T-cell (primary cell): ENCODE data around the gene LRRC4B. TPM values are rescaled to one million over a fixed set of nuclear protein-coding genes. Genes with fewer than 3 reads are reported as not detected.

Source experiments
- ATAC-seq, 4 experiments: fragments of 200-7000 bp in 3 of 4; fragments of 150-1000 bp in 1 of 4; cut with Tn5 transposase; replicated peaks in 1 of 4; 1 replicate in 3 of 4; 2 replicates in 1 of 4; pipeline ENCODE4 v1.10.0; 2021; ENCODE audit warnings: moderate library complexity in 3 of 4, mild to moderate bottlenecking in 2 of 4, moderate number of reproducible peaks in 1 of 4
- CTCF ChIA-PET, 2 donors: fragments of 300-600 bp; sonication (Branson Sonifier 250); formaldehyde crosslinking; loops; one replicate each; lab custom pipeline; 2022; ENCODE audit warnings: antibody characterized with exemption in 2 of 2; lab: Charles Lee
- POLR2A ChIA-PET, 2 donors: fragments of 300-600 bp; sonication (Branson Sonifier 250); formaldehyde crosslinking; loops; one replicate each; lab custom pipeline; 2022; ENCODE audit warnings: antibody characterized with exemption in 2 of 2; lab: Charles Lee
- DNase-seq, 35 experiments: peaks; one replicate each; pipeline versions ENCODE4 v3.0.0 to v3.0.0-alpha.2; 2013 to 2023
- H3K27ac ChIP-seq: one replicate; pipeline ENCODE4 v1.5.1; 2013; ENCODE audit warnings: low read length
- H3K27me3 ChIP-seq, 2 experiments: replicated peaks in 1 of 2; 1 replicate in 1 of 2; 2 replicates in 1 of 2; pipeline versions ENCODE4 v1.6.1 to v1.7.0; 2013; ENCODE audit warnings: low read length in 1 of 2, mixed read lengths in 1 of 2; ENCODE audit not compliant: control insufficient read depth in 2 of 2, insufficient read depth in 2 of 2; ENCODE audit errors: extremely low read depth in 1 of 2
- H3K36me3 ChIP-seq, 2 donors: 1 replicate in 1 of 2; 2 replicates in 1 of 2; pipeline versions ENCODE4 v1.6.1 to v1.7.0; 2013; ENCODE audit warnings: low read length in 1 of 2; ENCODE audit not compliant: control insufficient read depth in 2 of 2, insufficient read depth in 1 of 2; ENCODE audit errors: extremely low read depth in 1 of 2
- H3K4me1 ChIP-seq, 2 experiments: 1 replicate in 1 of 2; 2 replicates in 1 of 2; pipeline versions ENCODE4 v1.6.1 to v1.7.0; 2013; ENCODE audit warnings: low read length in 2 of 2, mixed read lengths in 1 of 2; ENCODE audit not compliant: insufficient read depth in 2 of 2, control insufficient read depth in 1 of 2; ENCODE audit errors: extremely low read depth in 1 of 2
- H3K4me3 ChIP-seq, 2 donors: 1 replicate in 1 of 2; 2 replicates in 1 of 2; pipeline versions ENCODE4 v1.5.1 to v1.7.0; 2013; ENCODE audit warnings: mild to moderate bottlenecking in 2 of 2, low read length in 1 of 2, moderate library complexity in 1 of 2; ENCODE audit not compliant: control insufficient read depth in 1 of 2; ENCODE audit errors: extremely low read depth in 1 of 2
- H3K9me3 ChIP-seq: 2 replicates; pipeline ENCODE4 v1.7.0; 2013
- H3K27ac Mint-ChIP-seq, 2 donors: one replicate each; pipeline ENCODE4 v1.8.0; 2020 to 2021; ENCODE audit warnings: mild to moderate bottlenecking in 2 of 2, mixed read lengths in 2 of 2
- H3K27me3 Mint-ChIP-seq, 2 donors: one replicate each; pipeline ENCODE4 v1.8.0; 2021 to 2022; ENCODE audit warnings: mixed read lengths in 2 of 2
- H3K36me3 Mint-ChIP-seq: one replicate; pipeline ENCODE4 v1.8.0; 2021; ENCODE audit warnings: mixed read lengths
- H3K4me1 Mint-ChIP-seq, 3 donors: one replicate each; pipeline ENCODE4 v1.8.0; 2020 to 2022; ENCODE audit warnings: mixed read lengths in 3 of 3, mild to moderate bottlenecking in 1 of 3
- H3K4me3 Mint-ChIP-seq, 3 donors: one replicate each; pipeline ENCODE4 v1.8.0; 2020 to 2022; ENCODE audit warnings: mild to moderate bottlenecking in 3 of 3, mixed read lengths in 3 of 3, moderate library complexity in 3 of 3
- H3K9me3 Mint-ChIP-seq, 3 donors: one replicate each; pipeline ENCODE4 v1.8.0; 2020 to 2022; ENCODE audit warnings: mixed read lengths in 3 of 3
- WGBS: methylation state at CpG from one replicate; pipeline ENCODE4 v1.1.5; 2013; ENCODE audit warnings: missing lambda C conversion rate; ENCODE audit not compliant: insufficient coverage; 5-methylcytosine and 5-hydroxymethylcytosine counted together
- total RNA-seq, 35 experiments: library from RNA in 6 of 35; stranded (reverse) in 6 of 35; fragments of 120-200 nt in 1 of 35; gene quantifications; one replicate each; pipeline versions ENCODE4 v1.2.1 to v1.2.4 and lab custom pipeline; 2013 to 2026

The LRRC4B gene
- total RNA-seq, 5 donors from 2014 or later (not counting 1 experiment from before 2014, with no cell fraction given): not detected

DNA sequence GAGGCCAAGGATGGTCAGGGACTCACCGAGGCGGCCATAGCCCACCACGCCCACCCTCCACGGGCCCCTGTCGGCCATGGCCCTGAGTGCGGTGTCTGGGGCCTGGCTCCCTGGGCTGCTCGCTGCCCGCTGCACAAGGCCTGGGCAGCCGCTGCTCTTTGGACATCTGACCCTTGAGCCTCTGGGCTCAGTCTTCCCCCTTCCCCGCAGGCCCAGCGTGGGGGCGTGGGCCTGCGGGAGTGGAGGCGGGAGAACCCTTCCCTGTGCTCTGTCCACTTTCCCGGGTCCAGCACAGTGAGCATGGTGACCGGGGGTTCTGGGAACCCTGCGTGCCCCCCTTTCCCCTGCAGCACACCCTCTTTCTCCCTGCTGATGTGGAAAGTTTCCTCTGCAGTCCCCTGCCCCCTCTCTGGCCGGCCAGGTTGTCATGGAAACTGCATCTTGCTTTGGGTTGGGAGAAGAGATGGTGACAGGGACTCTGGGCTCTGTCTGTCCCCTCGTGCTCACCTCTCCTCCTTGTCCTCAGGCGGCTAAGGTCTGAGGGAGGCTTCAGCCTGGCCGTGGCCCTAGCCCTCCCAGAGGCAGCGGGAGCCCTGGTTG is 54.4 kb downstream of the LRRC4B start, which contains the start of gene ASPDH:
Gene ASPDH (minus strand): TSS at position 168 of the 600 bp plus-strand sequence. CDS start 90 bp downstream, at position 78.
- DNase-seq: no peak
- H3K4me3 Mint-ChIP-seq: no peak within 1 kb of the TSS
- H3K4me1 Mint-ChIP-seq: peaks cover 11 to 20% (median 18%) of the 10 kb centered on the region in 3 donors
- Histone ChIP-seq H3K27ac (no peak within 1 kb of the TSS), H3K27me3 (peaks cover 0 to 47% of the 10 kb centered on the region in 2 experiments), H3K36me3 (no peaks in the 10 kb centered on the region), H3K9me3 (no peaks in the 10 kb centered on the region), H3K4me1 (peaks cover 2 to 22% of the 10 kb centered on the region in 2 experiments), H3K4me3 (no peak within 1 kb of the TSS)
- 78% methylated on average over 14 of the region's 22 CpGs for WGBS
- no peaks in the 10 kb centered on the region for H3K36me3 Mint-ChIP-seq
- no peak for ATAC-seq
- H3K27ac Mint-ChIP-seq: no peak within 1 kb of the TSS
- POLR2A ChIA-PET: no interaction called here
- no peaks in the 10 kb centered on the region for H3K9me3 Mint-ChIP-seq
- CTCF ChIA-PET: no interaction called here
- H3K27me3 Mint-ChIP-seq: peaks cover 0 to 12% of the 10 kb centered on the region in 2 donors

DNA sequence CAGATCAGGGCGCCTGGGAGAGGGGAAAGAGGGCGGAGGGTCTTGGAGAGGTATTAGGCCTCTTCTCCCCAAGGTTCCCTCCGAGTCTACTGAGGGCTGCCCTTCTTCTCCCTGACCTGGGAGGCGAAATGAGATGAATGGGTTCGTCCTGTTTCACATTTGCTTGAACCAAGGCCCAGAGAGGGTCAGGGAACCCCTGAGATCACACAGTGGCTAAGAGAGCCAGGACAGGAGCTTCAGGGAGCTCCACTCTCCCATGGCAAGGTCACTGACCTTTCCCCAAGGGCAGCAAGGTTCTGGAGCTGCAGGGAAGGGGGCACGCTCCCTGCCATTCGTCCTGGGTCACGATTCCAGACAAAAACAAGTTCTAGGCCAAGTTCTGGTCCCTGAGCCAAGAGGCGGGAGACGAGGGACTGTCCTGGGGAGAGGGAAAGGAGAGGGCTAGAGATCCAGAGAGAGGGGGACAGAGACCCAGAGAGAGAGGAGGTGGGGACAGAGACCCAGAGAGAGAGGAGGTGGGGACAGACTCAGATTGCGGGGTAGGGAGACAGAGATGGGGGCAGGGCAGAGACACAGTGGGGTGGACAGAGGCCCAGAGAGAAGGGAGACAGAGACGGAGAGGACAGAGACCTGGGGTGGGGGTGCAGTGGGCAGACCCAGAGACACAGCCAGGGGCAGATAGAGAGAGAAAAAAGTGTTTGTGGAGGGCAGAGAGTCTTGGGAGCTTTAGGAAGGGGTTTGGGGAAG is 55.1 kb downstream of the LRRC4B start:
- Histone ChIP-seq H3K4me3 (no peak overlapping the region), H3K4me1 (peaks cover 2 to 22% of the 10 kb centered on the region in 2 experiments), H3K27ac (no peak overlapping the region), H3K27me3 (peaks cover 0 to 44% of the 10 kb centered on the region in 2 experiments), H3K9me3 (no peaks in the 10 kb centered on the region), H3K36me3 (no peaks in the 10 kb centered on the region)
- no peak for DNase-seq
- no peaks in the 10 kb centered on the region for H3K36me3 Mint-ChIP-seq
- peaks cover 0 to 12% of the 10 kb centered on the region in 2 donors for H3K27me3 Mint-ChIP-seq
- 83% methylated on average over 8 of the region's 12 CpGs for WGBS
- no peak overlapping the region for H3K4me3 Mint-ChIP-seq
- ChIA-PET CTCF (no interaction called here), POLR2A (no interaction called here)
- ATAC-seq: no peak
- H3K4me1 Mint-ChIP-seq: peaks cover 14 to 25% (median 18%) of the 10 kb centered on the region in 3 donors
- H3K9me3 Mint-ChIP-seq: no peaks in the 10 kb centered on the region
- H3K27ac Mint-ChIP-seq: no peak overlapping the region

GRCh38 chr19:50512112-50512998 is 55.9 kb downstream of the LRRC4B start:
- Histone ChIP-seq H3K36me3 (no peaks in the 10 kb centered on the region), H3K27ac (peak overlapping the region; percentile 98), H3K4me3 (peak overlapping the region in 1 of 2 donors; percentile 82), H3K4me1 (peaks cover 2 to 22% of the 10 kb centered on the region in 2 experiments), H3K27me3 (peaks cover 0 to 44% of the 10 kb centered on the region in 2 experiments), H3K9me3 (no peaks in the 10 kb centered on the region)
- ChIA-PET POLR2A (no interaction called here), CTCF (no interaction called here)
- Mint-ChIP-seq H3K9me3 (no peaks in the 10 kb centered on the region), H3K4me3 (peak overlapping the region in 1 of 3 donors; percentile 72), H3K36me3 (no peaks in the 10 kb centered on the region), H3K4me1 (peaks cover 14 to 25% (median 18%) of the 10 kb centered on the region in 3 donors), H3K27me3 (peaks cover 0 to 12% of the 10 kb centered on the region in 2 donors), H3K27ac (no peak overlapping the region)
- 97% methylated on average over 24 of the region's 36 CpGs for WGBS
- no peak for DNase-seq
- ATAC-seq: no peak

DNA sequence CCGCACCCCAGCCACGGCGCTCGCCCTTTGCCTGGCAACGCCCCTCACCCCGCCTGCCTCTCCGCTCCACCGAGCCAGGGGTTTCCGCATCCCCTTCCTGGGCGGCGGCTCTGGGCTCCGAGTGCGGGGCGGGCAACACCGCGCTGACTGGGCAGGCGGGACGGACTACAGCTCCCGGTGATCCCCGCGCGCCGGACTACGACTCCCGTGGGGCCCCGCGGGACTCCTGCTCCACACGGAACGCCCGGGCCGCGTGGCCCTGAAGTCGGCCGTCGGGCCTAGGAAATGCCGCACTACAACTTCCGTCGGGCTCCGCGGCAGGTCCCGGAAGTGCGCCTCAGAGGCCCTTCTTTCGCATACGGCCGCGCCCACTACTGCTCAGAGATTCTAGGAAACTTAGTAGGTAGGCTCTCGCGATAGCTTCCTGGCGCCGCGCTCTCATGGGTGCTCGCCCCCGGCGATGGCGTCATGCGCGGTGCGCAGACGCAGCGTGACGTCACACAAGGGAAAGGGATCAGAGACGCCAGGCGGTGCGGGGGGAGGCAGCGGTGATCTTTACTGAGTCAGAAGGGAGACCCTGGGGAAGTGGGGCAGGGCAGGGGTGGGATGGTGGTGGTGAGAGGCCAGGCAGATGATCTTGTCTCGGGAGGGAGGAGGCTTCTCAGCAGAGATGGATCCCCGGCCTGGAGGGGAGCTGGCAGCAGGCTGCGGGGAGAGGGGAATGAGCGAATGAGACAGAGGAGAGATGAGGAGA is 57.0 kb downstream of the LRRC4B start, which contains the start of gene JOSD2:
Gene JOSD2 (minus strand): TSS at position 123 of the 754 bp plus-strand sequence. CDS start 760 bp downstream, outside the sequence.
- Histone ChIP-seq H3K27me3 (peaks cover 0 to 38% of the 10 kb centered on the region in 2 experiments), H3K27ac (peak within 1 kb of the TSS; percentile 98), H3K4me1 (peaks cover 2 to 22% of the 10 kb centered on the region in 2 experiments), H3K36me3 (no peaks in the 10 kb centered on the region), H3K4me3 (peak within 1 kb of the TSS; percentile 62 to 82), H3K9me3 (no peaks in the 10 kb centered on the region)
- Mint-ChIP-seq H3K9me3 (no peaks in the 10 kb centered on the region), H3K27me3 (peaks cover 0 to 12% of the 10 kb centered on the region in 2 donors), H3K36me3 (no peaks in the 10 kb centered on the region), H3K4me3 (peak within 1 kb of the TSS; percentile 72 to 92 (median 84)), H3K4me1 (peaks cover 14 to 25% (median 18%) of the 10 kb centered on the region in 3 donors), H3K27ac (peak within 1 kb of the TSS; percentile 95 to 98)
- POLR2A ChIA-PET: interaction anchor here in 1 of 2 donors (0.6 to 0.7 kb wide), 2 partner anchors 38 to 135 kb away, joined by 3 to 4 read pairs; no protein-coding TSS in a partner anchor
- CTCF ChIA-PET: interaction anchor here in 1 of 2 donors (0.6 to 1.0 kb wide), 3 partner anchors 17 to 182 kb away, joined by 3 read pairs; partner anchors contain the start of gene KCNC3
- peak; percentile 91 to 97 (median 95) for ATAC-seq
- 2% methylated on average over 68 of the region's 69 CpGs for WGBS
- DNase-seq: peak; percentile 92 to 99 (median 97)

- peaks cover 0 to 7% of the 10 kb centered on the region in 2 donors for H3K27me3 Mint-ChIP-seq
- no peaks in the 10 kb centered on the region for H3K9me3 Mint-ChIP-seq
- Histone ChIP-seq H3K9me3 (no peaks in the 10 kb centered on the region), H3K4me3 (peak overlapping the region; percentile 62 to 82), H3K27ac (peak overlapping the region; percentile 98), H3K4me1 (peaks cover 2 to 22% of the 10 kb centered on the region in 2 experiments), H3K27me3 (peaks cover 0 to 37% of the 10 kb centered on the region in 2 experiments), H3K36me3 (no peaks in the 10 kb centered on the region)
- ChIA-PET CTCF (interaction anchor here in 1 of 2 donors (0.6 to 1.0 kb wide), 3 partner anchors 17 to 182 kb away, joined by 3 read pairs; partner anchors contain the start of gene KCNC3), POLR2A (interaction anchor here in 1 of 2 donors (0.6 kb wide), 1 partner anchor 135 kb away, joined by 3 read pairs; no protein-coding TSS in a partner anchor)
- ATAC-seq: peak in 1 of 4 experiments; percentile 19
- no peaks in the 10 kb centered on the region for H3K36me3 Mint-ChIP-seq
- H3K4me3 Mint-ChIP-seq: peak overlapping the region; percentile 72 to 92 (median 84)
- WGBS: 18% methylated on average over 10 of the region's 10 CpGs
- peaks cover 14 to 25% (median 18%) of the 10 kb centered on the region in 3 donors for H3K4me1 Mint-ChIP-seq
- peak overlapping the region; percentile 95 to 98 for H3K27ac Mint-ChIP-seq
- no peak for DNase-seq
Observed at GRCh38 chr19:50510700-50511068, 57.6 kb downstream of the LRRC4B start.
